Thyroid gland (tissue), 4 donors: Measurements from ENCODE around the gene AIM2. TPM values are rescaled to one million over a fixed set of nuclear protein-coding genes. Genes with fewer than 3 reads are reported as not detected.

ENCODE experiments used
- DNase-seq, 2 donors: peaks; one replicate each; pipeline ENCODE4 v3.0.0-alpha.2; 2019
- H3K27ac ChIP-seq, 3 donors: fragments of 200-600 bp; sonication (generic); 1 replicate in 2 of 3; 2 replicates in 1 of 3; pipeline ENCODE4 v1.5.1; 2016 to 2019; ENCODE audit warnings: mild to moderate bottlenecking in 1 of 3, moderate library complexity in 1 of 3
- H3K27me3 ChIP-seq: fragments of 200-600 bp; sonication (generic); one replicate; pipeline ENCODE4 v1.5.1; 2019
- H3K36me3 ChIP-seq, 2 donors: fragments of 200-600 bp; sonication (generic); one replicate each; pipeline ENCODE4 v1.5.1; 2016 to 2019
- H3K4me1 ChIP-seq, 2 donors: fragments of 200-600 bp; sonication (generic); one replicate each; pipeline ENCODE4 v1.5.1; 2017 to 2019
- H3K4me3 ChIP-seq, 3 donors: fragments of 200-600 bp; sonication (generic); replicated peaks in 1 of 3; 1 replicate in 2 of 3; 2 replicates in 1 of 3; pipeline ENCODE4 v1.5.1; 2016; ENCODE audit warnings: mild to moderate bottlenecking in 1 of 3
- H3K9me3 ChIP-seq: fragments of 200-600 bp; sonication (generic); one replicate; pipeline ENCODE4 v1.5.1; 2017
- CTCF ChIP-seq, 6 experiments: fragments of 200-600 bp in 3 of 6; fragments of 450-650 bp in 3 of 6; sonication (generic) in 3 of 6; IDR thresholded peaks; one replicate each; pipeline ENCODE4 v1.5.1; 2016 to 2019; ENCODE audit warnings: antibody characterized with exemption in 6 of 6, mild to moderate bottlenecking in 2 of 6, inconsistent platforms in 1 of 6, moderate library complexity in 1 of 6
- POLR2A ChIP-seq, 2 donors: fragments of 450-650 bp; IDR thresholded peaks; one replicate each; pipeline ENCODE4 v1.6.1; 2017; ENCODE audit warnings: antibody characterized with exemption in 2 of 2, mild to moderate bottlenecking in 2 of 2, moderate library complexity in 1 of 2
- WGBS, 2 donors: methylation state at CpG; one replicate each; pipeline ENCODE4 v1.1.5; 2017; 5-methylcytosine and 5-hydroxymethylcytosine counted together
- intact Hi-C: fragments of 100-400 bp; cut with DNase I; formaldehyde crosslinking; loops from one replicate; pipeline ENCODE4 v1.15.1; 2023
- total RNA-seq, 4 donors: library from RNA; depleted of rRNA; stranded (reverse); fragments of >200 nt; gene quantifications; one replicate each; pipeline ENCODE4 v1.2.3, GENCODE V29; 2016

Gene AIM2
- total RNA-seq = under 1 TPM in 3 of 4 donors, not detected in 1; 0.22 to 0.34 (median 0.27) TPM

- DNase-seq = no peak
- TF ChIP-seq POLR2A (IDR thresholded peaks at IDR 0.05) = no peak
- TF ChIP-seq CTCF (IDR thresholded peaks at IDR 0.05) = no peak
- H3K9me3 ChIP-seq = no peaks in the 10 kb centered on the region
- no peak within 1 kb of the TSS for H3K27ac ChIP-seq
- intact Hi-C loops = loop anchor here (10.0 kb wide), 1 partner anchor 872 kb away; no protein-coding TSS in a partner anchor
- H3K4me1 ChIP-seq = no peaks in the 10 kb centered on the region
- 56 to 58% methylated on average over 6 of the region's 6 CpGs for WGBS, 2 donors
- no peak within 1 kb of the TSS for H3K4me3 ChIP-seq
- H3K27me3 ChIP-seq = no peaks in the 10 kb centered on the region
- no peaks in the 10 kb centered on the region for H3K36me3 ChIP-seq
These were observed at the start of gene AIM2 for GRCh38 chr1:159076438-159077119. AIM2 (minus strand) TSS chr1:159076766; CDS start chr1:159073499, 3,267 bp downstream.

GRCh38 chr1:159123587-159123986, 47.0 kb upstream of the AIM2 start:
- no peaks in the 10 kb centered on the region for H3K27me3 ChIP-seq
- H3K9me3 ChIP-seq = no peaks in the 10 kb centered on the region
- no peaks in the 10 kb centered on the region for H3K36me3 ChIP-seq
- H3K4me1 ChIP-seq = no peaks in the 10 kb centered on the region
- DNase-seq = no peak
- H3K27ac ChIP-seq = no peak overlapping the region
- TF ChIP-seq CTCF (IDR thresholded peaks at IDR 0.05) (no peak), POLR2A (IDR thresholded peaks at IDR 0.05) (no peak)
- 87 to 90% methylated on average over 5 of the region's 5 CpGs for WGBS, 2 donors
- intact Hi-C loops = no loop called here
- H3K4me3 ChIP-seq = no peak overlapping the region

- intact Hi-C loops = no loop called here
- H3K27me3 ChIP-seq = no peaks in the 10 kb centered on the region
- H3K4me1 ChIP-seq = no peaks in the 10 kb centered on the region
- no peaks in the 10 kb centered on the region for H3K9me3 ChIP-seq
- 37 to 53% methylated on average over 2 of the region's 2 CpGs for WGBS, 2 donors
- no peaks in the 10 kb centered on the region for H3K36me3 ChIP-seq
- no peak overlapping the region for H3K4me3 ChIP-seq
- H3K27ac ChIP-seq = no peak overlapping the region
- DNase-seq = no peak
- no peak for TF ChIP-seq CTCF (IDR thresholded peaks at IDR 0.05)
- TF ChIP-seq POLR2A (IDR thresholded peaks at IDR 0.05) = no peak
These were observed 45.5 kb upstream of the AIM2 start for GRCh38 chr1:159122005-159122621.

- H3K36me3 ChIP-seq = no peaks in the 10 kb centered on the region
- H3K4me3 ChIP-seq = no peak overlapping the region
- TF ChIP-seq POLR2A (IDR thresholded peaks at IDR 0.05) (no peak), CTCF (IDR thresholded peaks at IDR 0.05) (no peak)
- intact Hi-C loops = no loop called here
- no peaks in the 10 kb centered on the region for H3K27me3 ChIP-seq
- no peak overlapping the region for H3K27ac ChIP-seq
- 76 to 79% methylated on average over 1 of the region's 1 CpG for WGBS, 2 donors
- no peaks in the 10 kb centered on the region for H3K9me3 ChIP-seq
- no peak for DNase-seq
- no peaks in the 10 kb centered on the region for H3K4me1 ChIP-seq
These were observed 45.0 kb upstream of the AIM2 start for GRCh38 chr1:159121526-159121925.

GRCh38 chr1:159120317-159120716, 43.8 kb upstream of the AIM2 start:
- H3K27ac ChIP-seq = no peak overlapping the region
- no peak overlapping the region for H3K4me3 ChIP-seq
- H3K4me1 ChIP-seq = no peaks in the 10 kb centered on the region
- H3K36me3 ChIP-seq = no peaks in the 10 kb centered on the region
- no peak for TF ChIP-seq POLR2A (IDR thresholded peaks at IDR 0.05)
- no peak for TF ChIP-seq CTCF (IDR thresholded peaks at IDR 0.05)
- no peaks in the 10 kb centered on the region for H3K27me3 ChIP-seq
- intact Hi-C loops = no loop called here
- WGBS, 2 donors = 49 to 55% methylated on average over 4 of the region's 4 CpGs
- no peak for DNase-seq
- H3K9me3 ChIP-seq = no peaks in the 10 kb centered on the region
